ENCODE results near the gene KRT38.
"Not testable (repeated sequence)": the region's sequence is repeated elsewhere in the genome, so short reads cannot be mapped to it uniquely, and the experiment has no call there.

The KRT38 gene

DNA sequence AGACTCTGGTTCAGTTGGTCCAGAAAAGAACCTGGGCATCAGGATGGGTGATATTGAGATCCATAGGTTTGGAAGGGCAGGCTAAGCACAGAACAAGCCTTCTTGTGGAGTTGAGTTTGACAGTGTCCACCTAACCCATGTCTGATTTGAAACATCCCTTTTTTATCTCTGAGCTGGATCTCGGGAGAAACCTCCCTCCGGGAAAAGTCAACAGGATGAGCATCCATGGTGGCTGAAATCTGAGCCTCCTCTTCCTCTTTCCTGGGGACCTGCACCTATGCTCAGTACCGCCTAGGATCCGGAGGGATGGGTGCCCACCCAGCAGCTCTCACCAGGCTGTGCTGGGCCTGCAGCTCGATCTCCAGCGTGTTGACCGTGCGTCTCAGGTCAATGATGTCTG is 23.0 kb upstream of the KRT38 start:
- in situ Hi-C loops (cut with HindIII; ENCODE audit: low sequenced_read_pairs) = no loop called here

DNA sequence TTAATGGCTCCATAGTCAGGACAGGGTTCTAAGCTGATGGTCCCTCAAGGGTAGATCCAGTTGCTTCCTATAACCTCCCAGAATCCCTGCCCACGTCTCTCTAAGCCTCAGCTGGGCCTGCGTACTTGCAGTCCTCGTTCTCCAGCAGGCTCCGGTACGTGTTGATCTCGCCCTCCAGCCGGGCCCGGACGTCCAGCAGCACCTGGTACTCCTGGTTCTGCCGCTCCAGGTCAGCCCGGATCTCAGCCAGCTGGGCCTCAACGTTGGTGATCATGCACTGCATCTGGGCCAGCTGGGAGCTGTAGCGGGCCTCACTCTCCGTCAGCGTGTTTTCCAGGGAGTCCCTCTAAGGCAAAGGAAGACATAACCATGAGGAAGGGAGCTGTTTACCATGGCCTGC is 21.9 kb upstream of the KRT38 start:
- in situ Hi-C loops (cut with HindIII; ENCODE audit: low sequenced_read_pairs) = no loop called here

DNA sequence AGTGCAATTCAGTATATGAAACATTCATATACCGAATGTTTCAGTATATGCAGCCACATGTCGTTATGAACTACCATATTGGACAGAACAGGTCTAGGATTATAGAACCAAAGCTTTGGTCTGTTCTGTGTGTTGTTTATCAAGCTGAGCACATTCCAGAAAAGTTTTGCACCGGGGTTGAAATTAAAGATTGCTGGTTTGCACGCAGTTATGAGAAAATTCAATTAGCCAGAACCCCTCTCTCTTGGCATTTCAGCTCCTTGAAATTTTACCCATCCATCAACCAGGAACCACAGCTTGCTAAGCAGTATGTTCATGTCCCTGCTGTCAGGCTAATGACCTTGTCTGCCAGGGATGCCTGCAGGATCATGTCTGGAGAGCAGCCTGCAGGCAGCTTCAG is 16.9 kb upstream of the KRT38 start:
- in situ Hi-C loops (cut with HindIII; ENCODE audit: low sequenced_read_pairs) = no loop called here

DNA sequence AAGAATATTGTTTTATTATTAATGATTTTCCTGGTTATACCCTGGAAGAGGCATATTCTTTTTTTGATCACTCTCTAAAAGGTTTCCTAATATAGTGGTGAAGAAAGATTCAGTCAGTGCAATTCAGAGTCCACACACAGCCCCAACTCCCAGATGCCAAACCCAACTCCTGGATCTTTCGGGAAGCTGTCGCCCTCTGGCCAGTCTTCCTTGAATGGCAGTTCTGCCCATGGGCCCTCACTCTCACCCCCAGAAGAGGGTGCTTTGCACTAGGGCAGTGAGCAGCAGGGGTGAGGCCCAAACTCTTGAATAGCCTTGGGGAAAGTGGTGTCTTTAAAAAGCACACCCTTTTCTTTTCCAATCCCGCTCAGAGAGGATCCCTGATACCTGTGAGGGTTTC is 15.4 kb upstream of the KRT38 start:
- in situ Hi-C loops (cut with HindIII; ENCODE audit: low sequenced_read_pairs) = no loop called here

DNA sequence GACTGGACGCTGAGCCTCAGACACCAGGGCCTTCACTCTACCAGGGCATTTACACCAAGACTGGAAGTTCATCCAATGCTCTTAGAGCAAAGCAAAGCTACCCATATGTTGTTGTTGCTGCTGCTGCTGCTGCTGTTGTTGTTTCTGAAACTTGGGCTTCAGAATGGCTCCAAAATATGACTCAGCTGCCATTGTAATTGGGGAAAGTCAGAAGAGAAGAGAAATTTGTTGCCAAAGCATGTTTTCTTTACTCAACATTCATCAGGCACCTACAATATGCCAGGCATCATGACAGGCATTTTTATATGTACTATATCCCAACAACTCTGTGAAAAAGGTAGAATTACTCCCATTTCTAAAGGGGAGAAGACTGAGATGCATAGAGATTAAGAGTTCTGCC is 14.5 kb upstream of the KRT38 start:
- in situ Hi-C loops (cut with HindIII; ENCODE audit: low sequenced_read_pairs) = no loop called here

DNA sequence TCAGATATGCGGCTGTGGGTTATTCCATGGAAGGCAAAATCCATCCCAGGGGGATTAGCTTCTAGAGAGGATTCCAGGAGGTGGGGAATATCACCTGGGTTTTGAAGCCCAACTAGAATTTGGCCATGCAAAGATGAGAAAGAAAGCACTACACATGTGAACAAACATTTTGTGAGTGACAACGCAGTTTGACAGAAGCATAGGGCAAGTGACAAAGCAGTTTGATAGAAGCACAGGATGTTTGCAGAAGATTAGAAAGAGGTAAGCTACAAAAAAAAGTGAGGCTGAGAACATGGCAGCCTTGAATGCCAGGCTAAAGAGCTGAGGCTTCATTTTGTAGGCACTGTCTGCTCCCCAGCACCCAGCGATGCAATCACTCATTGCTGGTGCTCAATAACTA is 12.3 kb upstream of the KRT38 start:
- in situ Hi-C loops (cut with HindIII; ENCODE audit: low sequenced_read_pairs) = no loop called here

DNA sequence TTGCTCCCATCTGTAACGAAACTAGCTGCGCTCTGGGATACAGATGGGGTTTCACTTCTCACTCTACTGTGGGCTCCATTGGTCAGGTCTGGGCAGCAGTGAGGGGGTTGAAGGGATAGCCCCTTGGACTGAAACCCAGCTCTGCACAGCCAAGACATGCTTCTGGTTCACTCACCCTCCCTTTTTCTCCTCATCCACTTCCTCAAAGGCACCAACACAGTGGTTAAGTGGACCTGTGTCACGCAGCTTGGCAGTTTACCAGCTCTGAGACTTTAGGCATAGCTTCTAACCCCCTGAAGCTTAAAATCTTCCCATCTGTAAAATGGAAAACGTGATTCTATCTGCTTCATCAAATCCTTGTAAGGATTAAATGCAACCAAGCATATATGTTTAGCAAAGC is 11.5 kb upstream of the KRT38 start:
- in situ Hi-C loops (cut with HindIII; ENCODE audit: low sequenced_read_pairs) = no loop called here

DNA sequence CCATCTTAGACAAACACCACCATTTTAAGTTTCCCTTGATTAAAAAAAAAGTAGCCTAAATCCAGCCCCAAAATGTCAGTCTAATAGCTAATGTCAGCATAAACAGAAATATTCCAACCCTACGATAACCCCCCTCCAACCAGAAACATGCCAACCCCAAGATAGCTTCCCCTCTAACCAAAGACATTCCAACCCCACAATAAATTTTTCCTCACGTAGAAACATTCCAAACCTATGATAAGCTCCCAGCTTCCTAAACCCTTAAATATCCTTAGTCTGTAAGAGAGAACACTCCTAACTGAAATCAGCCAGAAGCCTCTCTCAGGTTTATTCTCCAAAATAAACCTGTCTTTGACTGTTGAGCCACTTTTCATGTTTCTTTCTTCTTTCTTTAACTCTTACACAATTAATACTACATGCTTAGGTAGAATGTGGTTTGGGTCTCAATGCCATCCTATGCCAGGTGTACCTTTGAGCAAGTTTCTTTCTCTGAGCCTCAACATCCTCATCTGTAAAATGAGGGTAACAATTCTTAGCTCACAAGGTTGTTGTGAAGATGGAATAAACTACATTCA is 10.5 kb upstream of the KRT38 start:
- in situ Hi-C loops (cut with HindIII; ENCODE audit: low sequenced_read_pairs) = no loop called here

DNA sequence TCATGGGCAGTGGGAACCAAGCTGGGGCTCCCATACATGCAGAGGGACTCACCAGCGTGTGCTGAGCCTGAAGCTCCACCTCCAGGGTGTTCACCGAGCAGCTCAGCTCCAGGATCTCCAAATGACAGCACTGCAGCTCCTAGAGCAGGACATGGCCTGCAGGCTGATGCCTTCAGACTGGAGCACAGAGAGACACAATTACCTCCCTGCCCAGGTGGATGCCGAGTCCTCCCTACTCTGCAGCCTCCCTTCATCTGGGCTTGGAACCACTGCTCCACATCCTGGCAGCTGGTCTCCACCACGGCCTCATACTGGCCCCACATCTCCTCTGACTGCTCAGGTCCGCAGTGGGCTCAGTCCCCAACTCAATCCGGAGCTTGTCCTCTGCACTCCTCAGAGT is 8.2 kb upstream of the KRT38 start:
- in situ Hi-C loops (cut with HindIII; ENCODE audit: low sequenced_read_pairs) = no loop called here

DNA sequence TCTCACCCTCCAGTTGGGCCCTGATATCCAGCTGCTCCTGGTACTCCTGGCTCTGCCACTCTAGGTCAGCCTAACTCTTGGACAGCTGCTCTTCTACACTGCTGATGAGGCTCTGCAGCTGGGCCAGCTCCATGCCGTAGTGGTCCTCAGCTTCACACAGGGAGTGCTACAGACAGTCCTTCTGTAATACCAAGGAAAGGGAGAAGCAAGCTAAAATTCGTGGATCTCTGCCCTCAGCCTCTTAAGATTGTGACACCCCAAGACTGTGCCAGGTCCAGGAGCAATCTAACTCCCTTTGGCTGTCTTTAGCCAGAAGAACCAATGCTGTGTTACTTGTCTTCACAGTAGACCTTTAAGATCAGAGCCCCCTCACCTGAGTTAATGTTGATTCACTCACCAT is 7.7 kb upstream of the KRT38 start:
- in situ Hi-C loops (cut with HindIII; ENCODE audit: low sequenced_read_pairs) = no loop called here

DNA sequence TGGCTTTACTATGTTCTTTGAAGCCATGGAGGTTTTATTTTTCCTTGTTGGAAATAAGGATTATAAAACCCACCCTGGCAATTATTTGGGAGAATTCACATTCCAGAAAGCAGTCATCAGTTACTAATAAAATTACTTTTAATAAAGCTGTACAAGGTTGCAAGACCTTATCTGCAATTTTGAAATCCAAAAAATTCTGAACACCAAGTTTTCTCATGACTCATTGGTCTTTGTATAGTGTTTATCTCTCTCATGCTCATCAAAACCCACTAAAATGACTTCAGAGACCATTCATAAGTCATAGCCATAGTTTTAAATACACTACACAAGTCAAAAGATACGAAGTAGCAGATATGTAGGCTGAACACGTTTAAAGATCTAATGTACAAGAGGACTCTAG is 6.0 kb upstream of the KRT38 start:
- in situ Hi-C loops (cut with HindIII; ENCODE audit: low sequenced_read_pairs) = no loop called here

DNA sequence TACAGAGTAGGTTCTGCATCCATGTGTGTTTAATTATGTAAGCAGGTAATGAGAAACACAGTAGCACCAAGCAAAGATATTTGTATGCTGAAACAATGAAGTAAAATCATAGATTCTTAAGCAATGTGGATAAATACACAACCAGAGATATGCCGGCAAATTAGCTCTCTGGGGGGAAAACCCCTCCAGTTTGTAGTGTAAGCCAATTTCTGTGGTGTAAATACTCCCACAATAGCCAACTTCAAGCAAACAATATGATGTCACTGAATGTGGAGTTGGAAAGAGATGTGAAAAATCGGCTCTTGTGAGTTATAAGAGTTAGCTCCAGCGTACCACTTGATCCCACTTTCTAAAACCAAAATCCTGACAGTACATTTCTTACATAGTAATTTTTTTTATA is 3.9 kb upstream of the KRT38 start:
- in situ Hi-C loops (cut with HindIII; ENCODE audit: low sequenced_read_pairs) = no loop called here

DNA sequence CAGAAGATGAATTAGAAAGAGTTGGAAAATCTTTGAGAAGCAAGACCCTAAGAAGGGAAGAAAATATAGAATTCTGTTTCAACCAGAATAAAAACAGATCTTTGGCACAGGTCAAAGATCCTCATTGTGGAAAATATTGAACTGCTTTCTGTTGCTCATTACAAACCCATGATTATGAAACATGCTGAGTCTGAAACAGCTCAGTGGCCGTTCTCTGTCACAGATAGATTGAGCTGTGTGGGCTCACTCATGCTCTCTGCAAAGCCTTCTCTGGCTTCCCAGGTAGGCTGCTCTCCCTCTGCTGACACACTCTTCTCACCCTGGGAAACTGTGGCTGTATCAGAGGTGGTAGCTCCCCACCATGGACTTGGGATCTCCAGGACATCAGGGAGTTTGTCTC is 3.4 kb upstream of the KRT38 start:
- in situ Hi-C loops (cut with HindIII; ENCODE audit: low sequenced_read_pairs) = no loop called here

DNA sequence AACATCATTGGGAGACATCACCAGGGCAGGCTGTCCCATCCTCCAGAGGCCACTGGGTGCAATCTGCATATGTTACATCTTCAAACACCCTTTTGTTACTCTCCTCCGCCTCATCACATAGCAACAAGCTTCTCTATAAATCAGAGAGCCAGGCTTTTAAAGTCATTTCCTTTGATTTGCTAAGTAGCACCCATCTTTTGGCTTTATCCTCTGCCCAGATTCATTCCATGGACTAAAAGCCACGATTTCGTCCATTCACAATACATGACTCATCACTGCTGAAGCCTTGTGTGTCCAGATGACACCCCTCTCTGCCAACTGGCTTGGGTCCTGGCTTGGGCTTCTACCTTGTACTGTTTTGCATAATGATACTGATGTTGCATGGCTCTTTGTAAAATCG is 2.0 kb upstream of the KRT38 start:
- in situ Hi-C loops (cut with HindIII; ENCODE audit: low sequenced_read_pairs) = no loop called here

DNA sequence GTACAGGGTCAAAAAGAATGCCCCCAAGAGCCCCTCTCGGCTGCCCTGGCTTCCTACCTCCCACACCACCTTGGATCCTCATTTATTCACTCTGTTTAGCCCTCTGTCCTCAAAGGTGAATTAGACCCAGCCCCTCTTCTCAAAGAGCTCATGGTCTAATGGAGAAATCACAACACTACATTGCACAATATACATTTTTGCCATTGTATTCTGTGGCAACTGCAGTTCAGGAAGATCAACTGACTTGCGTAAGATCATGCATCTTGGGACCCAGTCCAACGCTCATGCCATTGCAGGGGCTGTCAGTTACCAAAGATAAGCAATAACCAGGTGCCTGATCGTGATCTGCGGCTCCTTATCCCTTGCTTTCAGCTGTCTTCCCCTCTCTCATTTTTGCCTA is 1.4 kb downstream of the KRT38 start:
- in situ Hi-C loops (cut with HindIII; ENCODE audit: low sequenced_read_pairs) = no loop called here

DNA sequence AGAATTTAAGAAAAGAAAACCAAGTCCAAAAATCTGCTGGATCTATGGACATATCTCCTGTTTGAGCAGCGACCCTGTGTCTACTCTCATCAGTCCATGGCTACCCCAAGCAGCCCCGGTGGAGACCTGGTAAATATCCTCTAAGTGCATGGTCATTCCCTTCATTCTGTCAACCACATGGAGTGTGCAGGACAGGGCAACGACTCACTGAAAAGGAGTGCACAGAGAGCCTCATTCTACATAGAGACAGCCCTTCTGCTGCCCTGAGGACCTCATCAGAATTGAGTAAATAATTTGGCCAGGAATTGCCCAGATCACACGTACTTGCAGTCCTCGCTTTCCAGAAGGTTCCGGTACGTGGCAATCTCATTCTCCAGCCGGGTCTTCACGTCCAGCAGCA is 3.0 kb downstream of the KRT38 start:
- in situ Hi-C loops (cut with HindIII; ENCODE audit: low sequenced_read_pairs) = no loop called here

DNA sequence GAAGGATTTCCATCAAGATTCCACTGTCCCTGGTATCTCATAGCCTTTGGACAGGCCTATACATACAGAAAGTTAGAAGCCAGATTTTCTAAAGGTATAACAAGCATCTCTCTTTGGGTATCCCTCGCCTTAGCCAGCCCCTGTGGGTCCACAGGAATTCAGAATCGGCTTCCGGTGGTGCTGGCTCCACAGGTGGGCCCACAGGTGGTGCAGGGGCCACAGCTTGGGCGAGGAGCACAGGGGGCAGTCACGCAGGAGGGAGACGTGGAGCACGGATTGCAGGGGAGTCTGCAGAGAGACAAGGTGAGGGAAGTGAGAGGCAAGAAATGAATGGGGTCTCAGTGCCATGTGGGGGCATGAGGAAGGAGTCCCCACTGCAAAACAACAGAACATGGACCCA is 3.5 kb downstream of the KRT38 start:
- in situ Hi-C loops (cut with HindIII; ENCODE audit: low sequenced_read_pairs) = no loop called here

DNA sequence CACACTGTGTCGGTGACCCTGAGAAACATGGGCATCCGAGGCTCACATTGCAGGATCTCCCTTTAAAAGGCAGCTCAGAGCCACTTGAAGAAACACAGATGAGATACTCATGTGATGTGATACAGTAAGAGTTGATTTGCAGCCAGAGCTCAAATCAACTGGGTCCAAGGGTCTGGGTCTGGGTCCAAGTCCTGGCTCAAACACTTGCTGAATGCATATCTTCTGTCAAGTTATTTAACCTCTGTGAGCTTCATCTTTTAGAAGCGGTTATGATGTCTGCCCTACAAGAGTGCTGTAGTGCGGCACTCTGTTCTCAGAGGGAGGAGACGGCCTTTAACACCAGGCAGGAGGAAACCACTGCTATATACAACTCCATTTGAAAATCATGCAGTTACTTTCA is 6.4 kb downstream of the KRT38 start:
- in situ Hi-C loops (cut with HindIII; ENCODE audit: low sequenced_read_pairs) = no loop called here

DNA sequence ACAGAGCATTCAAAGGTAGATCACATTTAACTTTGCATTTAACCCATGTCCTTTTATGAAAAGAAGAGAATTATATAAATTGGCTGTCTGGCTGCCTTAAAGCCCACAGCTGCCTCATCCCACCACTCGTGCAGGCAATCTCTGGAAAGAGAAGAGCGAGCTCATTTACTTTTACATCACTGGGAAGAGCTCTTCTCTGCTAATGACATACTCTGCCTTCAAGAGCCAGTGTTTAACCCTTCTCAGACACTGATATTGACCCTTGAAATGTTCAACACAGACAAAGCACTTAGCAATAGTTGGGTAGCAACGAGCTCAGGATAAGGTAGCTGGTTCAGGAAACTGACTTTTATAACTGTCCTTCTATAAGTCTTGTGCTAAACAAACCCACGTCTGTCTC is 6.8 kb downstream of the KRT38 start:
- in situ Hi-C loops (cut with HindIII; ENCODE audit: low sequenced_read_pairs) = no loop called here

DNA sequence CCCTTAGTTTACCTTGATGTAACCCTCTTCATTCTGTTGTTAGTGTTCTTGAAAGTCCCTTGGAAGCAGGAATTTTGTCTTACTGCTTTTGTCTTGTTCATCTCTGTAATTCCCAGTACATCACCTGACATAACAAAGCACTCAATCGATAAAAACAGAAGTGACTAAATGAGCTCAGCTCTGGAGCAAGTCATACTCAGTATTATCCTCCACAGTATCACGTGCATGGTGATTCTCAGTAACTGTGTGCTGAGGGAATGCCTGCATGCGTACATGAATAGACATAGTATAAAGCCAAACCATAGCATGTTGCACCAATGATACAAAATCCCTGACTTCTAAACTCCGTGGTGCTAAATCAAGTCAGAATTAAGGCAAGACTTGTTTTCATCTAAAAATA is 7.2 kb downstream of the KRT38 start:
- in situ Hi-C loops (cut with HindIII; ENCODE audit: low sequenced_read_pairs) = no loop called here

DNA sequence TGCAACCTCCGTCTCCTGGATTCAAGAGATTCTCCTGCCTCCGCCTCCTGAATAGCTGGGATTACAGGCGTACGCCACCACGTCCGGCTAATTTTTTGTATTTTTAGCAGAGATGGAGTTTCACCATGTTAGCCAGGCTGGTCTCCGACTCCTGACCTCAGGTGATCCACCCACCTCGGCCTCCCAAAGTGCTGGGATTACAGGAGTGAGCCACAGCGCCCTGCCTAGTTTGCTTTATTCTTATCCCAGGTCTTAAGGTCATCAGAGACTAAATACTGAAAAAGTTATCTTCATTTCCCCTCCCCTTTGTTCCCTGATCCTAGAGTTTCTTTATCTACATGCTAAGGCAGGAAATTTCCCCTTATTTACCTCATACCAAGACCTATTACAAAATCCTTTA is 10.4 kb downstream of the KRT38 start:
- in situ Hi-C loops (cut with HindIII; ENCODE audit: low sequenced_read_pairs) = not testable (repeated sequence)

DNA sequence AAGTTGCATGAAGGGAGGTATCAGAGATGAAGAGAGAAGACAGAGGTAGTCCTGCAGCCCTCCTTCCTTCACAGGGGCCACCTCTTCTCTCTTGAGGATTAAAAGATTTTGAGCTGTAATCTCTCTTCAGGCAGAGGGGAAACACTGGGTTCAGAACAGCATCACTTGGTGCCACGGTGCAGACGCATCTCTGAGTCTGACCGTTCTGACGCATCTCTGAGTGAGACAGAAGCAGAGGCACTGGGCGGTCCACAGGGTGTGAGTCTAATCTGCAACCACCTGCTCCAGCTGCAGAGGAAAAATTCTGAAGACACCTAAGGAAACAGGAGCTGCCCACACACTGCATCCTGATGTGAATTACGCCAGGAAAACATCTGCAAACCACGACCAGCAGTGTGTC is 11.1 kb downstream of the KRT38 start:
- in situ Hi-C loops (cut with HindIII; ENCODE audit: low sequenced_read_pairs) = no loop called here

DNA sequence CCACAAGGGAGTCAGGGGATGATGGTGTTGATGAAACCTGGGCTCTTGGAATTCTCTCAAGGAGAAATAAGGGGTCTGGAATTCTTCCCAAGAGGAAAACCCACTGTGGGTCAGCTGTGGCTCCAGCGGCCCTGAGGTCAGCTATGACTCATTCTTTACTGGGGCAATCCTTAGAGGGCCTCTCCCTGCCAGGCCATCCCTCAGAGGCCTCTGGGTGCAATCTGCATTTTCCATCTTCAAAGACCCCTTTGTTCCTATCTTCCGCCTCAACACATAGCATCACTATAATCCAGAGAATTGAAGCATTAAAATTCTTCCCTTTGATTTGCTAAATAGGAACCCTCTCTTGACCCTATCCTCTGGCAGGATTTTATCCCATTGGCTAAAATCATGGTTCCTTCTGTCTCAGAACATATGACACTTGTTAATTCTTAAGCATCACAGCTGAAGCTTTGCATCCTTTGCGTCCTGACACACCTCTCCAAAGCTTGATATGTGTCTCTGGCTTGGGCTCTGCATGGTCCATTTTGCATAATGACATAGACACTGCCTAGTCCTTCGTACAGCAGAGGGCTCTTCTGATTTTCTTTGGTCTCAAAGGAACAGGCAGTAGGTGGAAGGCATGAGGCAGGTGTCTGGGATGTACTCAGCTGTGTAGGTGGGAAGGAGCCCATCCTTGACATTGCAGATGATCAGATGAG is 12.0 kb downstream of the KRT38 start:
- in situ Hi-C loops (cut with HindIII; ENCODE audit: low sequenced_read_pairs) = no loop called here

All from DLD1 (cell line).